Mesothelial cell of epicardium (in vitro differentiated cells): Measurements from ENCODE around the gene TTI1. TPM values are rescaled to one million over a fixed set of nuclear protein-coding genes. Genes with fewer than 3 reads are reported as not detected.
A peak's percentile ranks its signal among the peaks of the same experiment; 100 is the strongest.

ENCODE experiments used
- DNase-seq, 2 experiments: peaks; one replicate each; pipeline ENCODE4 v3.0.0; 2021; ENCODE audit warnings: low spot score in 2 of 2; ENCODE audit not compliant: unreplicated experiment in 2 of 2
- H3K27ac Mint-ChIP-seq: 2 replicates; pipeline ENCODE4 v1.8.0; 2021; ENCODE audit warnings: mixed read lengths
- H3K27me3 Mint-ChIP-seq: 2 replicates; pipeline ENCODE4 v1.8.0; 2021; ENCODE audit warnings: low read depth, mixed read lengths
- H3K36me3 Mint-ChIP-seq: 2 replicates; pipeline ENCODE4 v1.8.0; 2021; ENCODE audit warnings: mixed read lengths
- H3K4me1 Mint-ChIP-seq: 2 replicates; pipeline ENCODE4 v1.8.0; 2021; ENCODE audit warnings: mixed read lengths
- H3K4me3 Mint-ChIP-seq: 2 replicates; pipeline ENCODE4 v1.8.0; 2021; ENCODE audit warnings: mild to moderate bottlenecking, moderate library complexity, mixed read lengths
- H3K9me3 Mint-ChIP-seq: 2 replicates; pipeline ENCODE4 v1.8.0; 2021; ENCODE audit warnings: mixed read lengths
- CTCF ChIP-seq: fragments of 200-600 bp; sonication (generic); IDR thresholded peaks from one replicate; pipeline ENCODE4 v1.5.0; 2021; ENCODE audit warnings: antibody characterized with exemption; ENCODE audit not compliant: unreplicated experiment
- total RNA-seq: library from RNA; stranded (reverse); gene quantifications from 3 replicates; pipeline ENCODE4 v1.2.1, GENCODE V29; 2021

Gene TTI1
- total RNA-seq, 1 donor from 2014 or later = 33.2 TPM

DNA sequence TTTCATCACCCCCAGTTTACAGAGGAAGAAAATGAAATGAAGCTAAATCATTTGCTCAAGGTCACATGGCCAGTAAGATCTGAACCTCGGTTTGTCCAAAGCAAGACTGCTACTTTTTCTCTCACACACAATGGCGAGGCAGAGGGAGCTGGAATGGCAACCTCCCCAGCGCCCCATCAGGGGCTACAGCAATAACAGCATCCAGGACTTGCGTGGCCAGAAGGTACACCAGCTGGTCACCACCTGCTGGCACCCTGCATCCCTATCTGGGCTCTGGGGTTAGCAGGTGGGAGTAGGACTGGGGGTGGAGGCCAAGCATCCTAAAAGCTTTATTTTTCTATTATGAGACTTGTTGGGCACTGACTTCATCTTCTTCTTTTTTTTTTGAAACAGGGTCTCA, 41.3 kb downstream of the TTI1 start:
- DNase-seq = no peak
- Mint-ChIP-seq H3K36me3 (peaks cover 21% of the 10 kb centered on the region), H3K9me3 (no peaks in the 10 kb centered on the region), H3K27me3 (no peaks in the 10 kb centered on the region), H3K27ac (peak overlapping the region; percentile 64), H3K4me1 (peaks cover 54% of the 10 kb centered on the region), H3K4me3 (no peak overlapping the region)
- TF ChIP-seq CTCF = no peak

- Mint-ChIP-seq H3K27ac (peak overlapping the region; percentile 8), H3K4me3 (no peak overlapping the region), H3K4me1 (peaks cover 59% of the 10 kb centered on the region), H3K27me3 (no peaks in the 10 kb centered on the region), H3K9me3 (no peaks in the 10 kb centered on the region), H3K36me3 (peaks cover 20% of the 10 kb centered on the region)
- DNase-seq = no peak
- TF ChIP-seq CTCF = no peak
Measured at GRCh38 chr20:37991157-37991866, 41.9 kb downstream of the TTI1 start.

- H3K27ac Mint-ChIP-seq = peak overlapping the region; percentile 80
- no peak for TF ChIP-seq CTCF
- peaks cover 14% of the 10 kb centered on the region for H3K36me3 Mint-ChIP-seq
- H3K4me1 Mint-ChIP-seq = peaks cover 59% of the 10 kb centered on the region
- no peaks in the 10 kb centered on the region for H3K9me3 Mint-ChIP-seq
- no peak for DNase-seq
- no peaks in the 10 kb centered on the region for H3K27me3 Mint-ChIP-seq
- no peak overlapping the region for H3K4me3 Mint-ChIP-seq
Measured at GRCh38 chr20:37990571-37991151, 42.6 kb downstream of the TTI1 start.

- no peak overlapping the region for H3K27ac Mint-ChIP-seq
- no peak for TF ChIP-seq CTCF
- H3K9me3 Mint-ChIP-seq = no peaks in the 10 kb centered on the region
- DNase-seq = no peak
- H3K36me3 Mint-ChIP-seq = peaks cover 7% of the 10 kb centered on the region
- H3K4me1 Mint-ChIP-seq = peaks cover 59% of the 10 kb centered on the region
- H3K27me3 Mint-ChIP-seq = no peaks in the 10 kb centered on the region
- no peak overlapping the region for H3K4me3 Mint-ChIP-seq
Measured at GRCh38 chr20:37989601-37990295, 43.5 kb downstream of the TTI1 start.

DNA sequence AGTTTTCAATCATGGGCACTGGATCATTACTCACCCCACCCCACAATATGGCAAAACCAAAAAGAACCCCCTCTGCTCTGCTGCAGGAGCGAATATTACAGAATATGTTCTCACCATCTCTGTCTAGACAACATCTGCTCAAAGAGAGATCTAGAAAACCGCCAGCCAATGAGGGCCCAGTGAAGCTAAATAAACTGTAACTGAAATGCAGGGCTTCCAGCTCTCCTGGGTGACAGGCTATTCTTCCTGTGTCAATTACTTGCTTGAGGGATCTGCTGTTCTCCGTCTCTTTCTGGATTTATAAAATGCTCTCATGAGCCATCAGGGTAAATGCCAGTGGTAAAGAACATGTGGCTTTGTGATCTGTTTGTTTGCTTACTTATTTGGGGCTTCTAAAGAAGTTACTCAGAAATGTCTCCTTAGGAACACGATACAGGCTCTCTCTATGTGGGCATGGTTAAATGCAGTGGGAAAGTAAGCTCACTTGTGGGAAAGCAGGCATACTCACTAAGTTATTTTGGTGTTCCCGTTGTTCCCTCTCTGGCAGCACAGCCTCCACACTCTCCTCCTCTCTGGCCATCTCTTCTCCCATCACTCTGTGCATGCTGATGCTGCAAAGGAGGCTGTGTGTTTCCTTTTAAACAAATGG, 44.8 kb downstream of the TTI1 start:
- Mint-ChIP-seq H3K27ac (peak overlapping the region; percentile 90), H3K4me1 (peaks cover 51% of the 10 kb centered on the region)

More for the DNA sequence above, 44.8 kb downstream of the TTI1 start:
- Mint-ChIP-seq H3K36me3 (no peaks in the 10 kb centered on the region), H3K27me3 (no peaks in the 10 kb centered on the region), H3K9me3 (no peaks in the 10 kb centered on the region), H3K4me3 (no peak overlapping the region)
- DNase-seq = no peak
- no peak for TF ChIP-seq CTCF
